ENCODE measurements around the gene HABP2.

The HABP2 gene

GRCh38 chr10:113592380-113592779, 39.5 kb downstream of the HABP2 start:
- Histone ChIP-seq H3K4me3 (ENCODE audit: insufficient read depth, low read length, poor library complexity, severe bottlenecking) (no peak overlapping the region), H3F3A (ENCODE audit: insufficient read depth) (no peaks in the 10 kb centered on the region), H3K79me2 (ENCODE audit: insufficient read depth, low read length) (no peaks in the 10 kb centered on the region), H3K36me3 (ENCODE audit: low read length) (no peaks in the 10 kb centered on the region), H4K20me1 (ENCODE audit: low read depth, low read length) (no peaks in the 10 kb centered on the region), H3K9me3 (ENCODE audit: insufficient read depth, low read length) (no peaks in the 10 kb centered on the region), H3K27ac (ENCODE audit: low read depth, low read length) (no peak overlapping the region), H3K9me2 (replicated peaks; ENCODE audit: insufficient read depth, low read length) (no peaks in the 10 kb centered on the region), H2AFZ (ENCODE audit: low read depth, low read length, severe bottlenecking) (no peak overlapping the region), H3K9ac (ENCODE audit: low read length) (no peak overlapping the region), H3K27me3 (ENCODE audit: low read length) (no peaks in the 10 kb centered on the region), H3K4me2 (ENCODE audit: low read depth, low read length, poor library complexity, severe bottlenecking) (no peak overlapping the region)
- TF ChIP-seq EZH2phosphoT487 (conservative IDR thresholded peaks at IDR 0.05; ENCODE audit: low read length), result no peak
- no peak for TF ChIP-seq CTCF (IDR thresholded peaks at IDR 0.05; ENCODE audit: insufficient read depth, low read length, poor library complexity, severe bottlenecking)

GRCh38 chr10:113594652-113595051, 41.8 kb downstream of the HABP2 start:
- no peak for TF ChIP-seq CTCF (IDR thresholded peaks at IDR 0.05; ENCODE audit: insufficient read depth, low read length, poor library complexity, severe bottlenecking)
- H3K4me2 ChIP-seq (ENCODE audit: low read depth, low read length, poor library complexity, severe bottlenecking), result no peak overlapping the region
- no peaks in the 10 kb centered on the region for H3K79me2 ChIP-seq (ENCODE audit: insufficient read depth, low read length)
- H3F3A ChIP-seq (ENCODE audit: insufficient read depth), result no peaks in the 10 kb centered on the region
- no peak overlapping the region for H2AFZ ChIP-seq (ENCODE audit: low read depth, low read length, severe bottlenecking)
- H3K9me3 ChIP-seq (ENCODE audit: insufficient read depth, low read length), result no peaks in the 10 kb centered on the region
- no peaks in the 10 kb centered on the region for H3K36me3 ChIP-seq (ENCODE audit: low read length)
- no peaks in the 10 kb centered on the region for H3K9me2 ChIP-seq (replicated peaks; ENCODE audit: insufficient read depth, low read length)
- H3K27ac ChIP-seq (ENCODE audit: low read depth, low read length), result no peak overlapping the region
- no peaks in the 10 kb centered on the region for H3K27me3 ChIP-seq (ENCODE audit: low read length)
- no peak overlapping the region for H3K9ac ChIP-seq (ENCODE audit: low read length)
- no peak overlapping the region for H3K4me3 ChIP-seq (ENCODE audit: insufficient read depth, low read length, poor library complexity, severe bottlenecking)
- H4K20me1 ChIP-seq (ENCODE audit: low read depth, low read length), result no peaks in the 10 kb centered on the region

- Histone ChIP-seq H4K20me1 (ENCODE audit: low read depth, low read length) (no peaks in the 10 kb centered on the region), H3K79me2 (ENCODE audit: insufficient read depth, low read length) (no peaks in the 10 kb centered on the region), H3K36me3 (ENCODE audit: low read length) (no peaks in the 10 kb centered on the region), H3K9me3 (ENCODE audit: insufficient read depth, low read length) (no peaks in the 10 kb centered on the region), H3K9ac (ENCODE audit: low read length) (no peak overlapping the region), H3K27me3 (ENCODE audit: low read length) (no peaks in the 10 kb centered on the region), H3K9me2 (replicated peaks; ENCODE audit: insufficient read depth, low read length) (no peaks in the 10 kb centered on the region), H3K4me3 (ENCODE audit: insufficient read depth, low read length, poor library complexity, severe bottlenecking) (no peak overlapping the region), H3K4me2 (ENCODE audit: low read depth, low read length, poor library complexity, severe bottlenecking) (no peak overlapping the region), H3F3A (ENCODE audit: insufficient read depth) (no peaks in the 10 kb centered on the region), H3K27ac (ENCODE audit: low read depth, low read length) (no peak overlapping the region), H2AFZ (ENCODE audit: low read depth, low read length, severe bottlenecking) (no peak overlapping the region)
- TF ChIP-seq CTCF (IDR thresholded peaks at IDR 0.05; ENCODE audit: insufficient read depth, low read length, poor library complexity, severe bottlenecking) (no peak), EZH2phosphoT487 (conservative IDR thresholded peaks at IDR 0.05; ENCODE audit: low read length) (no peak)
These were observed 47.7 kb downstream of the HABP2 start for GRCh38 chr10:113600569-113600968.
